ENCODE results near the gene CATSPERE. TPM values are rescaled to one million over a fixed set of nuclear protein-coding genes. Genes with fewer than 3 reads are reported as not detected.
"Not testable (repeated sequence)": the region's sequence is repeated elsewhere in the genome, so short reads cannot be mapped to it uniquely, and the experiment has no call there.

The CATSPERE gene
- total RNA-seq, 1 donor = 1.1 TPM

GRCh38 chr1:244454412-244454811 is 6.7 kb upstream of the CATSPERE start:
- DNase-seq (ENCODE audit: low read depth) = no peak
- no peak overlapping the region for H3K4me3 ChIP-seq (ENCODE audit: low read depth, low read length)
- TF ChIP-seq CTCF (IDR thresholded peaks at IDR 0.05; ENCODE audit: insufficient read depth, low read length) = no peak

- DNase-seq (ENCODE audit: low read depth) = no peak
- H3K4me3 ChIP-seq (ENCODE audit: low read depth, low read length) = no peak overlapping the region
- TF ChIP-seq CTCF (IDR thresholded peaks at IDR 0.05; ENCODE audit: insufficient read depth, low read length) = no peak
Observed at GRCh38 chr1:244456586-244456985, 4.5 kb upstream of the CATSPERE start.

DNA sequence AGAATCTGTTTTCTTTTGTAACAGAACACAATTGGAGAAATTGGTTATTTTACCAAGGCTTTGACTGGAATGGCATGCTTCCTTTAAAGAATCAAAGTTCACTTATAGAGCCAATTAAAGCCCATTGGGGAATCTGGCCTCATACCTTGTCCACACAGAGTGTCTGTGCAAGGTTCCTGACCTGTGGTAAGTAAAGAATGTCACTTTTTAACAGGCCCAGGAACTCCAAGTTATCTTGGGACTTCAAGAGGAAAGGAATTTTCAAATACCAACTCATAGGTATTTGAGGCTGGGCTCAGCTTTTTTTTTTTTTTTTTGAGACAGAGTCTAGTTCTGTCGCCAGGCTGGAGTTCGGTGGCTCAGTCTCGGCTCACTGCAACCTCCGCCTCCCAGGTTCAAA is 2.3 kb upstream of the CATSPERE start:
- no peak for DNase-seq (ENCODE audit: low read depth)
- TF ChIP-seq CTCF (IDR thresholded peaks at IDR 0.05; ENCODE audit: insufficient read depth, low read length) = no peak

GRCh38 chr1:244460197-244460596 is 876 bp upstream of the CATSPERE start:
- H3K4me3 ChIP-seq (ENCODE audit: low read depth, low read length) = no peak overlapping the region
- no peak for DNase-seq (ENCODE audit: low read depth)
- TF ChIP-seq CTCF (IDR thresholded peaks at IDR 0.05; ENCODE audit: insufficient read depth, low read length) = no peak

More for the DNA sequence above, 2.3 kb upstream of the CATSPERE start:
- no peak overlapping the region for H3K4me3 ChIP-seq (ENCODE audit: low read depth, low read length)

DNA sequence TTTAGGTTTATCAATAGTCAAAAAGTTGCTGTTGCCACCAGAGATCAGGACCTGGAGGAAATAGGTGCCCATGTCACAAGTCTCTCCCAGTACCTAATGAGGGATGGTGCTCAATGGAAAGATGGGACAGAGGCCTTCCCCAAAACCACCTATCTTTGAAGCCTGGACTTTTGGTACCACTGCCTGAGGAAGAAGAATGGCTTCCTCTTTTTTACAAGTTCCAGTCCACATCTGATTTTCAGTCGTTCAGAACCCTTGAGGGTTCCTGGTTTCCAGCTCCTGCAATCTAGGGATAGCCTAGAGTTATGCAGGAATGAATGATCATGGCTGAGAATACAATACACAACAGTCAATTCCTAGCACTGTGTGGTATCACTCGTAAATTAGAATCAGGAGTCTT is 5.7 kb downstream of the CATSPERE start:
- TF ChIP-seq CTCF (IDR thresholded peaks at IDR 0.05; ENCODE audit: insufficient read depth, low read length) = no peak
- DNase-seq (ENCODE audit: low read depth) = no peak
- no peak overlapping the region for H3K4me3 ChIP-seq (ENCODE audit: low read depth, low read length)

DNA sequence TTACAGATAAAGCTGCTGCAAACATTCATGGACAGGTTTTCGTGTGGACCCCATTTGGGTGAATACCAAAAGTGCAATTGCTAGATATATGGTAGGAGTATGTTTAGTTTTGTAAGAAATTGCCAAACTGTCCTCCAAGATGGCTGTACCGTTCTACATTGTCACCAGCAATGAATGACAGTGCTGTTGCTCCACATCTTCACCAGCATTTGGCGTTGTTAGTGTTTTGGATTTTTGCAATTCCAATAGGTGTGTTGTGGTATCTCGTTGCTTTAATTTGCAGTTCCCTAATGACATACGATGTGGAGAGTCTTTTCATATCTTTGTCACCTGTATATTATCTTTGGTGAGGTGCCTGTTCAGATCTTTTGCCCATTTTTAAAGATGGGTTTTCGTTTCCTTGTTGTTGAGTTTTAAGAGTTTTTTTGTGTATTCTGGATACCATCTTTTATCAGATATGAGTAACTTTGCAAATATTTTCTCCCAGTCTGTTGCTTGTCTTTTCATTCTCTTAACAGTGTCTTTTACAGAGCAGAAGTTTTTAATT is 12.1 kb downstream of the CATSPERE start:
- no peak for DNase-seq (ENCODE audit: low read depth)
- TF ChIP-seq CTCF (IDR thresholded peaks at IDR 0.05; ENCODE audit: insufficient read depth, low read length) = no peak
- H3K4me3 ChIP-seq (ENCODE audit: low read depth, low read length) = no peak overlapping the region

DNA sequence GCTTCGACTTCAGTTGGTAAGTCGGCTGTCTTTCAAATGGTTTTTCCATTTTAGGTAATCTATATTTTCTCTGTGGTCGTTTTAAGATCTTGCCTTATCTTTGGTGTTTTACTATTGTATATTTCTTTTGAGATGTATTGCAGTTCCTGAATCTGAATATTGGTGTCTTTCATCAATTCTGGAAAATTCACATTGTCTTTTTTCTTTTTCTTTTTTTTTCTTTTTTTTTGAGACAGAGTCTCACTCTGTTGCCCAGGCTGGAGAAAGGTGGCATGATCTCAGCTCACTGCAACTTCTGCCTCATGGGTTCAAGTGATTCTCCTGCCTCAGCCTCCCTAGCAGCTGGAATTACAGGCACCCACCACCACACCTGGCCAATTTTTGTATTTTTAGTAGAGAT is 23.9 kb downstream of the CATSPERE start:
- DNase-seq (ENCODE audit: low read depth); H3K4me3 ChIP-seq (ENCODE audit: low read depth, low read length): not testable (repeated sequence)
